ENCODE data around the gene RALGAPB. TPM values are rescaled to one million over a fixed set of nuclear protein-coding genes. Genes with fewer than 3 reads are reported as not detected.
"Not testable (repeated sequence)": the region's sequence is repeated elsewhere in the genome, so short reads cannot be mapped to it uniquely, and the experiment has no call there.

The RALGAPB gene
- total RNA-seq, 6 experiments from 2014 or later = 23.4 to 29.5 (median 26.7) TPM

GRCh38 chr20:38458314-38458713 is 14.3 kb upstream of the RALGAPB start:
- TF ChIP-seq CTCF (IDR thresholded peaks at IDR 0.05) = no peak
- DNase-seq = no peak
- Mint-ChIP-seq H3K4me1 (ENCODE audit: low read depth) (peaks cover 21% of the 10 kb centered on the region), H3K27ac (no peak overlapping the region), H3K36me3 (ENCODE audit: low read depth) (no peaks in the 10 kb centered on the region; the same call in 1 of the 2 replicates), H3K9me3 (no peaks in the 10 kb centered on the region), H3K27me3 (ENCODE audit: insufficient read depth) (peaks cover 8% of the 10 kb centered on the region), H3K4me3 (no peak overlapping the region)

GRCh38 chr20:38460040-38460623 is 12.5 kb upstream of the RALGAPB start:
- no peak overlapping the region for H3K27ac Mint-ChIP-seq
- H3K4me3 Mint-ChIP-seq = no peak overlapping the region
- DNase-seq = peak; percentile 60

GRCh38 chr20:38460631-38461030 is 12.0 kb upstream of the RALGAPB start:
- not testable (repeated sequence) for DNase-seq; H3K9me3 Mint-ChIP-seq; H3K27ac Mint-ChIP-seq; H3K27me3 Mint-ChIP-seq (ENCODE audit: insufficient read depth); H3K4me3 Mint-ChIP-seq; H3K36me3 Mint-ChIP-seq (ENCODE audit: low read depth)
- H3K4me1 Mint-ChIP-seq (ENCODE audit: low read depth) = peaks cover 13% of the 10 kb centered on the region

More at GRCh38 chr20:38460040-38460623, 12.5 kb upstream of the RALGAPB start:
- no peaks in the 10 kb centered on the region for H3K9me3 Mint-ChIP-seq
- H3K4me1 Mint-ChIP-seq (ENCODE audit: low read depth) = peaks cover 13% of the 10 kb centered on the region
- TF ChIP-seq CTCF (IDR thresholded peaks at IDR 0.05) = no peak
- H3K36me3 Mint-ChIP-seq (ENCODE audit: low read depth) = no peaks in the 10 kb centered on the region; the same call in 1 of the 2 replicates
- peaks cover 8% of the 10 kb centered on the region for H3K27me3 Mint-ChIP-seq (ENCODE audit: insufficient read depth)

- not testable (repeated sequence) for H3K9me3 Mint-ChIP-seq; H3K27ac Mint-ChIP-seq; H3K27me3 Mint-ChIP-seq (ENCODE audit: insufficient read depth); DNase-seq; H3K36me3 Mint-ChIP-seq (ENCODE audit: low read depth); H3K4me3 Mint-ChIP-seq
- H3K4me1 Mint-ChIP-seq (ENCODE audit: low read depth) = peaks cover 13% of the 10 kb centered on the region
Measured at GRCh38 chr20:38461167-38461566, 11.5 kb upstream of the RALGAPB start.

GRCh38 chr20:38461569-38461968 is 11.1 kb upstream of the RALGAPB start:
- not testable (repeated sequence) for H3K36me3 Mint-ChIP-seq (ENCODE audit: low read depth); H3K9me3 Mint-ChIP-seq; H3K27ac Mint-ChIP-seq; H3K27me3 Mint-ChIP-seq (ENCODE audit: insufficient read depth); H3K4me3 Mint-ChIP-seq; DNase-seq
- peaks cover 13% of the 10 kb centered on the region for H3K4me1 Mint-ChIP-seq (ENCODE audit: low read depth)

- H3K4me1 Mint-ChIP-seq (ENCODE audit: low read depth) = no peaks in the 10 kb centered on the region
- no peak overlapping the region for H3K27ac Mint-ChIP-seq
- no peak for DNase-seq
- no peak for TF ChIP-seq CTCF (IDR thresholded peaks at IDR 0.05)
- H3K4me3 Mint-ChIP-seq = no peak overlapping the region
- peaks cover 6% of the 10 kb centered on the region for H3K27me3 Mint-ChIP-seq (ENCODE audit: insufficient read depth)
- H3K36me3 Mint-ChIP-seq (ENCODE audit: low read depth) = no peaks in the 10 kb centered on the region
- H3K9me3 Mint-ChIP-seq = no peaks in the 10 kb centered on the region
Measured at GRCh38 chr20:38466171-38466570, 6.5 kb upstream of the RALGAPB start.

GRCh38 chr20:38466983-38467382 is 5.7 kb upstream of the RALGAPB start:
- H3K27me3 Mint-ChIP-seq (ENCODE audit: insufficient read depth) = peaks cover 10% of the 10 kb centered on the region
- H3K36me3 Mint-ChIP-seq (ENCODE audit: low read depth) = no peaks in the 10 kb centered on the region
- no peak for TF ChIP-seq CTCF (IDR thresholded peaks at IDR 0.05)
- H3K4me3 Mint-ChIP-seq = no peak overlapping the region
- no peak overlapping the region for H3K27ac Mint-ChIP-seq
- no peaks in the 10 kb centered on the region for H3K9me3 Mint-ChIP-seq
- no peak for DNase-seq
- H3K4me1 Mint-ChIP-seq (ENCODE audit: low read depth) = peaks cover 4% of the 10 kb centered on the region

All from HFFc6 (cell line).